ENCODE measurements around the gene SYCP3. TPM values are rescaled to one million over a fixed set of nuclear protein-coding genes. Genes with fewer than 3 reads are reported as not detected.

The SYCP3 gene
- total RNA-seq, 1 donor from 2014 or later, result not detected

DNA sequence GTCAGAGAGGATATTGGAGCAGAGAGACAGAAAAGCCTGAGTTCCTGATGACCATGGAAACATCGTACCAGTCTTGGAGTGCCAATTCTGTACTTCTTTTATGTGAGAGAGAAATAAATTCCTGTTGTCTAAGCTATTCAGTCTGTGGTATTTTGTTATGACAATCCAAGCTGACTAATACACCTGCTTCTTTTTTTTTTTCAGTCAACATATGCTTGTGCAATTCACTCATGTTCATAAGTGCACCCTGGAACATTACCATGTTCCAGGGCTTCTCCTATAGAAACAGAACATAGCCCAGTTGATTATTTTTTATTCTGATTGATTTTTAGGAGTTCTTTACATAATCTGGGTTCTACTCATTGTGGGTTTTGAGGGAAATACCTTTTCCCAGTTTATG is 43.6 kb downstream of the SYCP3 start:
- H4K20me1 ChIP-seq (ENCODE audit: insufficient read depth, low read length), result no peaks in the 10 kb centered on the region
- peaks cover 4% of the 10 kb centered on the region for H3K4me1 Mint-ChIP-seq (ENCODE audit: low read depth, unreplicated experiment)
- H3K27me3 ChIP-seq (ENCODE audit: insufficient read depth, low read length), result no peaks in the 10 kb centered on the region
- no peak overlapping the region for H3K27ac ChIP-seq (ENCODE audit: low read depth, low read length)
- peaks cover 4% of the 10 kb centered on the region for H3K27me3 Mint-ChIP-seq (ENCODE audit: low read depth, unreplicated experiment)
- H3K36me3 Mint-ChIP-seq (ENCODE audit: low read depth, unreplicated experiment), result no peaks in the 10 kb centered on the region
- no peaks in the 10 kb centered on the region for H3K9me3 Mint-ChIP-seq (ENCODE audit: unreplicated experiment)
- no peak overlapping the region for H3K27ac Mint-ChIP-seq (ENCODE audit: unreplicated experiment)
- no peaks in the 10 kb centered on the region for H3K9me3 ChIP-seq (ENCODE audit: insufficient read depth, low read depth, low read length)
- H2AFZ ChIP-seq (ENCODE audit: low read depth, low read length), result no peak overlapping the region
- TF ChIP-seq, protein P1, sequence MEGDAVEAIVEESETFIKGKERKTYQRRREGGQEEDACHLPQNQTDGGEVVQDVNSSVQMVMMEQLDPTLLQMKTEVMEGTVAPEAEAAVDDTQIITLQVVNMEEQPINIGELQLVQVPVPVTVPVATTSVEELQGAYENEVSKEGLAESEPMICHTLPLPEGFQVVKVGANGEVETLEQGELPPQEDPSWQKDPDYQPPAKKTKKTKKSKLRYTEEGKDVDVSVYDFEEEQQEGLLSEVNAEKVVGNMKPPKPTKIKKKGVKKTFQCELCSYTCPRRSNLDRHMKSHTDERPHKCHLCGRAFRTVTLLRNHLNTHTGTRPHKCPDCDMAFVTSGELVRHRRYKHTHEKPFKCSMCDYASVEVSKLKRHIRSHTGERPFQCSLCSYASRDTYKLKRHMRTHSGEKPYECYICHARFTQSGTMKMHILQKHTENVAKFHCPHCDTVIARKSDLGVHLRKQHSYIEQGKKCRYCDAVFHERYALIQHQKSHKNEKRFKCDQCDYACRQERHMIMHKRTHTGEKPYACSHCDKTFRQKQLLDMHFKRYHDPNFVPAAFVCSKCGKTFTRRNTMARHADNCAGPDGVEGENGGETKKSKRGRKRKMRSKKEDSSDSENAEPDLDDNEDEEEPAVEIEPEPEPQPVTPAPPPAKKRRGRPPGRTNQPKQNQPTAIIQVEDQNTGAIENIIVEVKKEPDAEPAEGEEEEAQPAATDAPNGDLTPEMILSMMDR (IDR thresholded peaks at IDR 0.05; ENCODE audit: insufficient read depth, low read depth, low read length), result no peak
- no peak overlapping the region for H3K4me3 ChIP-seq (ENCODE audit: insufficient read depth, low read depth, low read length)
- peak overlapping the region; percentile 62 for H3K4me3 Mint-ChIP-seq (ENCODE audit: unreplicated experiment)
- no peak for FAIRE-seq
- H3K36me3 ChIP-seq (ENCODE audit: insufficient read depth, low read length), result no peaks in the 10 kb centered on the region
- DNase-seq (ENCODE audit: low read depth), result peak; percentile 34
- peaks cover 6% of the 10 kb centered on the region for H3K4me1 ChIP-seq (ENCODE audit: insufficient read depth, low read length)
- H3K9ac ChIP-seq (ENCODE audit: low read length), result no peak overlapping the region
- H3K4me2 ChIP-seq (ENCODE audit: low read length), result no peak overlapping the region
- peaks cover 19% of the 10 kb centered on the region for H3K79me2 ChIP-seq (ENCODE audit: insufficient read depth, low read length)

DNA sequence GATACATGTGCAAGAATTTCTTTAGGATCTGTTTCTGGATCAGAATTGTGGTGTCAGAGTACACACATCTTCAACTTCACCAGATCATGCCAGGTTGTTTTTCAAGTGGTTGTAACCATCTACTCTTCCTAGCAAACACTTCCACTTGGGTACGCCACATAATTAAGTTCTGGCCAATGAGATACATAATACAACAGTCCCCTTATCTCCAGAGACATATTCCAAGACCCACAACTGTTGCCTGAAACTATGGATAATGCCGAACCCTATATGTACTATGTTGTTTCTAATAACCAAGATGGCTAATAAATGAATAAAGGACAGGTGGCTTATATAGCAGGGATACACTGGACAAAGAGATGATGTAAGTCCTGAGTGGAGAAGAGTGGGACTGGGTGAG is 44.3 kb downstream of the SYCP3 start:
- H3K4me3 ChIP-seq (ENCODE audit: insufficient read depth, low read depth, low read length), result no peak overlapping the region
- peaks cover 6% of the 10 kb centered on the region for H3K4me1 ChIP-seq (ENCODE audit: insufficient read depth, low read length)
- no peaks in the 10 kb centered on the region for H3K9me3 ChIP-seq (ENCODE audit: insufficient read depth, low read depth, low read length)
- no peaks in the 10 kb centered on the region for H4K20me1 ChIP-seq (ENCODE audit: insufficient read depth, low read length)
- DNase-seq (ENCODE audit: low read depth) (no peak), FAIRE-seq (no peak)
- Mint-ChIP-seq H3K36me3 (ENCODE audit: low read depth, unreplicated experiment) (no peaks in the 10 kb centered on the region), H3K9me3 (ENCODE audit: unreplicated experiment) (no peaks in the 10 kb centered on the region), H3K4me1 (ENCODE audit: low read depth, unreplicated experiment) (peaks cover 4% of the 10 kb centered on the region), H3K27ac (ENCODE audit: unreplicated experiment) (no peak overlapping the region), H3K4me3 (ENCODE audit: unreplicated experiment) (no peak overlapping the region), H3K27me3 (ENCODE audit: low read depth, unreplicated experiment) (peaks cover 7% of the 10 kb centered on the region)
- no peak overlapping the region for H2AFZ ChIP-seq (ENCODE audit: low read depth, low read length)
- no peak overlapping the region for H3K4me2 ChIP-seq (ENCODE audit: low read length)
- no peak overlapping the region for H3K9ac ChIP-seq (ENCODE audit: low read length)
- no peak for TF ChIP-seq EZH2 (IDR thresholded peaks at IDR 0.05; ENCODE audit: insufficient read depth, low read length)
- TF ChIP-seq, protein P1 (IDR thresholded peaks at IDR 0.05; ENCODE audit: insufficient read depth, low read depth, low read length), result no peak
- peaks cover 18% of the 10 kb centered on the region for H3K79me2 ChIP-seq (ENCODE audit: insufficient read depth, low read length)
- no peaks in the 10 kb centered on the region for H3K36me3 ChIP-seq (ENCODE audit: insufficient read depth, low read length)
- no peak overlapping the region for H3K27ac ChIP-seq (ENCODE audit: low read depth, low read length)
- H3K27me3 ChIP-seq (ENCODE audit: insufficient read depth, low read length), result no peaks in the 10 kb centered on the region

DNA sequence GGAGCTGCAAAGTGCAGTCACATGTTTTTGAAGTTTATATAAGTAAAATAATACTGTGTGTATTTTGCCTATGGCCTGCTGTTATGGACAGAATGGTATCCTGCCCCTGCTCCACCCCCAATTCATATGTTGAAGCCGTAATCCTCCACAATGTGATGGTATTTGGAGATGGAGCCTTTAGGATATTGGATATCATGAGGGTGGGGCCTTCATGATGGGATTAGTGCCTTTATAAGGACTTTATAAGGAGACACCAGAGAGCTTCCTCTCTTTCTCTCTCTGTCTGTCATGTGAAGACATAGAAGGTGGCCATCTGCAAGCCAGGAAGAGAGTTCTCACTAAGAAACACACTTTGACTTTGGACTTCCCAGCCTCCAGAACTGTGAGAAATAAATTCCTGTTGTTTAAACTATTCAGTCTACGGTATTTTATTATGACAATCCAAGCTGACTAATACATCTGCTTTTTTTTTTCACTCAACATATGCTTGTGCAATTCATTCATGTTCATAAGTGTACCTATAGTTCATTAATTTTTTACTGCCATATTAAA is 44.9 kb downstream of the SYCP3 start:
- H4K20me1 ChIP-seq (ENCODE audit: insufficient read depth, low read length), result no peaks in the 10 kb centered on the region
- H2AFZ ChIP-seq (ENCODE audit: low read depth, low read length), result no peak overlapping the region
- H3K9me3 Mint-ChIP-seq (ENCODE audit: unreplicated experiment), result no peaks in the 10 kb centered on the region
- H3K4me3 Mint-ChIP-seq (ENCODE audit: unreplicated experiment), result no peak overlapping the region
- TF ChIP-seq, protein P1 (IDR thresholded peaks at IDR 0.05; ENCODE audit: insufficient read depth, low read depth, low read length), result no peak
- TF ChIP-seq EZH2 (IDR thresholded peaks at IDR 0.05; ENCODE audit: insufficient read depth, low read length), result no peak
- no peak overlapping the region for H3K4me2 ChIP-seq (ENCODE audit: low read length)
- H3K4me3 ChIP-seq (ENCODE audit: insufficient read depth, low read depth, low read length), result no peak overlapping the region
- H3K9ac ChIP-seq (ENCODE audit: low read length), result no peak overlapping the region
- H3K79me2 ChIP-seq (ENCODE audit: insufficient read depth, low read length), result peaks cover 13% of the 10 kb centered on the region
- peaks cover 6% of the 10 kb centered on the region for H3K4me1 ChIP-seq (ENCODE audit: insufficient read depth, low read length)
- FAIRE-seq (no peak), DNase-seq (ENCODE audit: low read depth) (no peak)
- no peaks in the 10 kb centered on the region for H3K36me3 ChIP-seq (ENCODE audit: insufficient read depth, low read length)
- no peaks in the 10 kb centered on the region for H3K36me3 Mint-ChIP-seq (ENCODE audit: low read depth, unreplicated experiment)
- no peaks in the 10 kb centered on the region for H3K9me3 ChIP-seq (ENCODE audit: insufficient read depth, low read depth, low read length)
- H3K27ac ChIP-seq (ENCODE audit: low read depth, low read length), result no peak overlapping the region
- H3K27ac Mint-ChIP-seq (ENCODE audit: unreplicated experiment), result no peak overlapping the region
- no peaks in the 10 kb centered on the region for H3K27me3 ChIP-seq (ENCODE audit: insufficient read depth, low read length)
- H3K4me1 Mint-ChIP-seq (ENCODE audit: low read depth, unreplicated experiment), result peaks cover 4% of the 10 kb centered on the region
- H3K27me3 Mint-ChIP-seq (ENCODE audit: low read depth, unreplicated experiment), result peaks cover 7% of the 10 kb centered on the region

Data from astrocyte (in vitro differentiated cells and primary cell).